Measurements from ENCODE around the gene NEUROG1.
A peak's percentile ranks its signal among the peaks of the same experiment; 100 is the strongest.

- TF ChIP-seq EP300 (IDR thresholded peaks at IDR 0.05), result no peak
- peak in 1 of 3 experiments; percentile 20 for TF ChIP-seq CTCF (IDR thresholded peaks at IDR 0.05)
- TF ChIP-seq POLR2A (IDR thresholded peaks at IDR 0.05; ENCODE audit: low read depth), result no peak
- no peak for TF ChIP-seq POLR2AphosphoS5 (IDR thresholded peaks at IDR 0.05)
Observed at GRCh38 chr5:135569755-135570452, 34.1 kb upstream of the NEUROG1 start.
